Measurements from ENCODE around the gene GRAMD1B.

GRAMD1B gene

GRCh38 chr11:123382555-123383074 lies 47.5 kb upstream of the GRAMD1B start:
- no peak overlapping the region for H2BK5ac ChIP-seq (ENCODE audit: low read length)
- no peak overlapping the region for H4K91ac ChIP-seq (ENCODE audit: low read depth, low read length, poor library complexity)
- H3K9me3 ChIP-seq (replicated peaks in 1 of 2; ENCODE audit: control insufficient read depth in 2 of 2, insufficient read depth in 1 of 2, low read depth in 1 of 2, low read length in 2 of 2) = no peaks in the 10 kb centered on the region
- H3K27me3 ChIP-seq (ENCODE audit: control insufficient read depth in 3 of 3, insufficient read depth in 3 of 3, low read depth in 1 of 3, low read length in 3 of 3) = peaks cover 0 to 28% (median 0%) of the 10 kb centered on the region in 3 experiments
- H3K4me3 ChIP-seq (ENCODE audit: low read length in 2 of 2) = no peak overlapping the region
- no peak overlapping the region for H2BK15ac ChIP-seq (ENCODE audit: low read length)
- H3K27ac ChIP-seq (replicated peaks; ENCODE audit: low read length) = no peak overlapping the region
- no peaks in the 10 kb centered on the region for H3K79me1 ChIP-seq (ENCODE audit: low read depth, low read length)
- H2AK5ac ChIP-seq (ENCODE audit: low read depth, low read length) = no peak overlapping the region
- no peak for DNase-seq (ENCODE audit: low spot score)
- no peak overlapping the region for H2AFZ ChIP-seq (ENCODE audit: low read length)
- H3K36me3 ChIP-seq (replicated peaks in 1 of 2; ENCODE audit: control insufficient read depth in 2 of 2, insufficient read depth in 2 of 2, low read length in 2 of 2) = no peaks in the 10 kb centered on the region
- no peak overlapping the region for H2BK12ac ChIP-seq (ENCODE audit: low read length)
- H2BK120ac ChIP-seq (ENCODE audit: low read depth, low read length) = no peak overlapping the region
- H3K23ac ChIP-seq (ENCODE audit: low read depth, low read length, poor library complexity) = no peak overlapping the region
- WGBS, 2 donors (ENCODE audit: extremely low coverage in 2 of 2, insufficient read length in 2 of 2, insufficient replicate concordance in 1 of 2) = 100% methylated on average over 1 of the region's 3 CpGs; no CpG with 5 or more reads in 1 of the 2 donors
- no peak overlapping the region for H4K8ac ChIP-seq (ENCODE audit: low read depth, low read length)
- H3K4me2 ChIP-seq (ENCODE audit: insufficient read depth, low read length, poor library complexity, severe bottlenecking) = no peak overlapping the region
- no peak overlapping the region for H3K18ac ChIP-seq (ENCODE audit: low read length)
- H3K4ac ChIP-seq (ENCODE audit: low read length) = no peak overlapping the region
- no peak overlapping the region for H3K9ac ChIP-seq (ENCODE audit: low read depth, low read length, poor library complexity)
- no peaks in the 10 kb centered on the region for H3K4me1 ChIP-seq (ENCODE audit: control insufficient read depth in 2 of 2, insufficient read depth in 1 of 2, low read depth in 1 of 2, low read length in 2 of 2)
- H3K14ac ChIP-seq (ENCODE audit: low read length) = no peak overlapping the region

GRCh38 chr11:123384116-123384515 lies 46.0 kb upstream of the GRAMD1B start:
- no peak overlapping the region for H4K91ac ChIP-seq (ENCODE audit: low read depth, low read length, poor library complexity)
- no peak overlapping the region for H2AK5ac ChIP-seq (ENCODE audit: low read depth, low read length)
- H3K18ac ChIP-seq (ENCODE audit: low read length) = no peak overlapping the region
- H3K23ac ChIP-seq (ENCODE audit: low read depth, low read length, poor library complexity) = no peak overlapping the region
- no peak overlapping the region for H3K4ac ChIP-seq (ENCODE audit: low read length)
- H2BK5ac ChIP-seq (ENCODE audit: low read length) = no peak overlapping the region
- no peak overlapping the region for H2BK15ac ChIP-seq (ENCODE audit: low read length)
- H3K36me3 ChIP-seq (replicated peaks in 1 of 2; ENCODE audit: control insufficient read depth in 2 of 2, insufficient read depth in 2 of 2, low read length in 2 of 2) = no peaks in the 10 kb centered on the region
- H3K4me1 ChIP-seq (ENCODE audit: control insufficient read depth in 2 of 2, insufficient read depth in 1 of 2, low read depth in 1 of 2, low read length in 2 of 2) = no peaks in the 10 kb centered on the region
- no peak for DNase-seq (ENCODE audit: low spot score)
- no peak overlapping the region for H3K9ac ChIP-seq (ENCODE audit: low read depth, low read length, poor library complexity)
- H3K79me1 ChIP-seq (ENCODE audit: low read depth, low read length) = no peaks in the 10 kb centered on the region
- H3K14ac ChIP-seq (ENCODE audit: low read length) = no peak overlapping the region
- no peak overlapping the region for H3K4me2 ChIP-seq (ENCODE audit: insufficient read depth, low read length, poor library complexity, severe bottlenecking)
- H2BK120ac ChIP-seq (ENCODE audit: low read depth, low read length) = no peak overlapping the region
- no peaks in the 10 kb centered on the region for H3K9me3 ChIP-seq (replicated peaks in 1 of 2; ENCODE audit: control insufficient read depth in 2 of 2, insufficient read depth in 1 of 2, low read depth in 1 of 2, low read length in 2 of 2)
- H2BK12ac ChIP-seq (ENCODE audit: low read length) = no peak overlapping the region
- H3K27me3 ChIP-seq (ENCODE audit: control insufficient read depth in 3 of 3, insufficient read depth in 3 of 3, low read depth in 1 of 3, low read length in 3 of 3) = peaks cover 0 to 23% (median 0%) of the 10 kb centered on the region in 3 experiments
- H4K8ac ChIP-seq (ENCODE audit: low read depth, low read length) = no peak overlapping the region
- H3K27ac ChIP-seq (replicated peaks; ENCODE audit: low read length) = no peak overlapping the region
- no peak overlapping the region for H2AFZ ChIP-seq (ENCODE audit: low read length)
- no peak overlapping the region for H3K4me3 ChIP-seq (ENCODE audit: low read length in 2 of 2)

GRCh38 chr11:123386796-123387510 lies 43.1 kb upstream of the GRAMD1B start:
- Histone ChIP-seq H4K91ac (ENCODE audit: low read depth, low read length, poor library complexity) (no peak overlapping the region), H3K9ac (ENCODE audit: low read depth, low read length, poor library complexity) (no peak overlapping the region), H3K4me1 (ENCODE audit: control insufficient read depth in 2 of 2, insufficient read depth in 1 of 2, low read depth in 1 of 2, low read length in 2 of 2) (no peaks in the 10 kb centered on the region), H3K23ac (ENCODE audit: low read depth, low read length, poor library complexity) (no peak overlapping the region), H3K4ac (ENCODE audit: low read length) (no peak overlapping the region), H4K8ac (ENCODE audit: low read depth, low read length) (no peak overlapping the region), H2BK15ac (ENCODE audit: low read length) (no peak overlapping the region), H3K18ac (ENCODE audit: low read length) (no peak overlapping the region), H3K27me3 (ENCODE audit: control insufficient read depth in 3 of 3, insufficient read depth in 3 of 3, low read depth in 1 of 3, low read length in 3 of 3) (peaks cover 0 to 14% (median 0%) of the 10 kb centered on the region in 3 experiments), H3K14ac (ENCODE audit: low read length) (peak overlapping the region; percentile 3), H3K4me3 (ENCODE audit: low read length in 2 of 2) (no peak overlapping the region), H3K9me3 (replicated peaks in 1 of 2; ENCODE audit: control insufficient read depth in 2 of 2, insufficient read depth in 1 of 2, low read depth in 1 of 2, low read length in 2 of 2) (no peaks in the 10 kb centered on the region), H3K27ac (replicated peaks; ENCODE audit: low read length) (no peak overlapping the region), H3K4me2 (ENCODE audit: insufficient read depth, low read length, poor library complexity, severe bottlenecking) (no peak overlapping the region), H2BK12ac (ENCODE audit: low read length) (no peak overlapping the region), H2BK5ac (ENCODE audit: low read length) (no peak overlapping the region), H2AFZ (ENCODE audit: low read length) (no peak overlapping the region), H2BK120ac (ENCODE audit: low read depth, low read length) (no peak overlapping the region), H3K79me1 (ENCODE audit: low read depth, low read length) (no peaks in the 10 kb centered on the region), H3K36me3 (replicated peaks in 1 of 2; ENCODE audit: control insufficient read depth in 2 of 2, insufficient read depth in 2 of 2, low read length in 2 of 2) (no peaks in the 10 kb centered on the region), H2AK5ac (ENCODE audit: low read depth, low read length) (no peak overlapping the region)
- no CpG with 5 or more reads among the region's 9 CpGs for WGBS, 2 donors (ENCODE audit: extremely low coverage in 2 of 2, insufficient read length in 2 of 2, insufficient replicate concordance in 1 of 2)
- DNase-seq (ENCODE audit: low spot score) = no peak

DNA sequence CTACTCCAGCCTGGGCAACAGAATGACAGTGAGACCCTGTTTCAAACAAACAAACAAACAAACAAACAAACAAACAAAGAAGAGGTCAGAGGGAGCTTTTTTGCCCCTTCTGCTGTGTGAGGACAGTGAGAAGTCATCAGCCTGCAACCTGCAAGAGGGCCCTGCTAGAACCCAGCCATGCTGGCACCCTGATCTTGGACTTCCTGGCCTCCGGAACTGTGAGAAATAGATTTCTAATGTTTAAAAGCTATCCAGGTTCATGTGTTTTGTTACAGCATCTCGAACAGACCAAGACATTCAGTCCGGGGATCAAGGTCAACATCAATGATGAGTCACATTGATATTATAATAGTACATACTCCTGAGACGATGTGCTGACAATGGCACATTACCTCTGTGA lies 41.4 kb upstream of the GRAMD1B start:
- H3K79me1 ChIP-seq (ENCODE audit: low read depth, low read length) = no peaks in the 10 kb centered on the region
- no peak for DNase-seq (ENCODE audit: low spot score)
- no peak overlapping the region for H3K27ac ChIP-seq (replicated peaks; ENCODE audit: low read length)
- no peak overlapping the region for H2AFZ ChIP-seq (ENCODE audit: low read length)
- no peak overlapping the region for H4K91ac ChIP-seq (ENCODE audit: low read depth, low read length, poor library complexity)
- H2BK5ac ChIP-seq (ENCODE audit: low read length) = no peak overlapping the region
- no peak overlapping the region for H3K23ac ChIP-seq (ENCODE audit: low read depth, low read length, poor library complexity)
- no peak overlapping the region for H3K4me2 ChIP-seq (ENCODE audit: insufficient read depth, low read length, poor library complexity, severe bottlenecking)
- H2AK5ac ChIP-seq (ENCODE audit: low read depth, low read length) = no peak overlapping the region
- no peaks in the 10 kb centered on the region for H3K4me1 ChIP-seq (ENCODE audit: control insufficient read depth in 2 of 2, insufficient read depth in 1 of 2, low read depth in 1 of 2, low read length in 2 of 2)
- WGBS, 2 donors (ENCODE audit: extremely low coverage in 2 of 2, insufficient read length in 2 of 2, insufficient replicate concordance in 1 of 2) = no CpG with 5 or more reads among the region's 4 CpGs
- no peak overlapping the region for H2BK15ac ChIP-seq (ENCODE audit: low read length)
- no peak overlapping the region for H2BK120ac ChIP-seq (ENCODE audit: low read depth, low read length)
- no peak overlapping the region for H4K8ac ChIP-seq (ENCODE audit: low read depth, low read length)
- H3K4ac ChIP-seq (ENCODE audit: low read length) = no peak overlapping the region
- H3K18ac ChIP-seq (ENCODE audit: low read length) = no peak overlapping the region
- no peak overlapping the region for H3K4me3 ChIP-seq (ENCODE audit: low read length in 2 of 2)
- no peak overlapping the region for H2BK12ac ChIP-seq (ENCODE audit: low read length)
- H3K14ac ChIP-seq (ENCODE audit: low read length) = no peak overlapping the region
- H3K36me3 ChIP-seq (replicated peaks in 1 of 2; ENCODE audit: control insufficient read depth in 2 of 2, insufficient read depth in 2 of 2, low read length in 2 of 2) = no peaks in the 10 kb centered on the region
- no peaks in the 10 kb centered on the region for H3K9me3 ChIP-seq (replicated peaks in 1 of 2; ENCODE audit: control insufficient read depth in 2 of 2, insufficient read depth in 1 of 2, low read depth in 1 of 2, low read length in 2 of 2)
- no peak overlapping the region for H3K9ac ChIP-seq (ENCODE audit: low read depth, low read length, poor library complexity)
- peaks cover 0 to 8% (median 0%) of the 10 kb centered on the region in 3 experiments for H3K27me3 ChIP-seq (ENCODE audit: control insufficient read depth in 3 of 3, insufficient read depth in 3 of 3, low read depth in 1 of 3, low read length in 3 of 3)
